Glomerular visceral epithelial cell (primary cell): ENCODE measurements around the gene KIF22.

ENCODE experiments used
- DNase-seq: peaks from one replicate; pipeline ENCODE4 v3.0.0-alpha.2; 2016; ENCODE audit errors: extremely low spot score

KIF22 gene

DNA sequence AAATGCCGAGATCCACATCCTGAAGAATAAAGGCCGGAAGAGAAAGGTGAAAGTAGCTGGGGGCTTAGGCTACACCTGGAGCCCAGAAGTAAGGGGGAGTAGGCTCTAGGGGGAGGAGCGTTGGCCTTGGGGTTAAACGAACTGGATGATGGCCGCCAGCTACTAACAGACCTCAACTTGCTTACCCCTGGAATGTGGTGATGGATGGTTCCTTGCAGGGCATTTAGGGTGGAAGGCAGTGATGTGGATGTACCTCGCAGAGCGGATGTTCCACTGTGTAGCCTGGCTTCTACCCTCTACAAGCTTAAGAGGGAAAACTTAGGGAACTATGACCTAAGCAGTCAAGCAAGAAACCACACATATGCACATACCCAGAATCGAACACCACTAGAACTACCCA lies 13.5 kb downstream of the KIF22 start:
- DNase-seq, result no peak

- DNase-seq, result no peak
Measured at GRCh38 chr16:29804455-29805231, 14.1 kb downstream of the KIF22 start.

GRCh38 chr16:29805232-29806098 lies 14.9 kb downstream of the KIF22 start:
- DNase-seq, result peak; percentile 96

GRCh38 chr16:29806099-29806579 lies 15.6 kb downstream of the KIF22 start, which contains the start of gene MAZ:
Gene MAZ, plus strand, starts transcription at chr16:29806529. Its CDS starts 173 bp downstream, at chr16:29806702.
- DNase-seq, result no peak

DNA sequence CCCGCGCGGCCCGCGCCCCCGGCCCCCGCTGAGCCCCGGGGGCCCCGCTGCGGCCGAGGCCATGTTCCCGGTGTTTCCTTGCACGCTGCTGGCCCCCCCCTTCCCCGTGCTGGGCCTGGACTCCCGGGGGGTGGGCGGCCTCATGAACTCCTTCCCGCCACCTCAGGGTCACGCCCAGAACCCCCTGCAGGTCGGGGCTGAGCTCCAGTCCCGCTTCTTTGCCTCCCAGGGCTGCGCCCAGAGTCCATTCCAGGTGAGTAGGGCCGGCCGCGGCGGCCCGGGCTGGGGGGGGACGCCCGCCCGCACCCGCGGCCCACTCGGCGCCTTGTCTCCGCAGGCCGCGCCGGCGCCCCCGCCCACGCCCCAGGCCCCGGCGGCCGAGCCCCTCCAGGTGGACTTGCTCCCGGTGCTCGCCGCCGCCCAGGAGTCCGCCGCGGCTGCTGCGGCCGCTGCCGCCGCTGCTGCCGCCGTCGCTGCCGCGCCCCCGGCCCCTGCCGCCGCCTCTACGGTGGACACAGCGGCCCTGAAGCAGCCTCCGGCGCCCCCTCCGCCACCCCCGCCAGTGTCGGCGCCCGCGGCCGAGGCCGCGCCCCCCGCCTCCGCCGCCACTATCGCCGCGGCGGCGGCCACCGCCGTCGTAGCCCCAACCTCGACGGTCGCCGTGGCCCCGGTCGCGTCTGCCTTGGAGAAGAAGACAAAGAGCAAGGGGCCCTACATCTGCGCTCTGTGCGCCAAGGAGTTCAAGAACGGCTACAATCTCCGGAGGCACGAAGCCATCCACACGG lies 16.3 kb downstream of the KIF22 start:
- DNase-seq, result peak; percentile 82

- peak; percentile 86 for DNase-seq
Measured at GRCh38 chr16:29807426-29808218, 17.1 kb downstream of the KIF22 start.

- DNase-seq, result no peak
Measured at GRCh38 chr16:29808219-29808900, 17.8 kb downstream of the KIF22 start.

- DNase-seq, result no peak
Measured at GRCh38 chr16:29809031-29809747, 18.6 kb downstream of the KIF22 start.

- DNase-seq, result no peak
Measured at GRCh38 chr16:29809850-29810698, 19.5 kb downstream of the KIF22 start.

GRCh38 chr16:29810699-29811169 lies 20.2 kb downstream of the KIF22 start:
- no peak for DNase-seq

- DNase-seq, result peak; percentile 97
Measured at GRCh38 chr16:29811170-29811895, 20.8 kb downstream of the KIF22 start.

DNA sequence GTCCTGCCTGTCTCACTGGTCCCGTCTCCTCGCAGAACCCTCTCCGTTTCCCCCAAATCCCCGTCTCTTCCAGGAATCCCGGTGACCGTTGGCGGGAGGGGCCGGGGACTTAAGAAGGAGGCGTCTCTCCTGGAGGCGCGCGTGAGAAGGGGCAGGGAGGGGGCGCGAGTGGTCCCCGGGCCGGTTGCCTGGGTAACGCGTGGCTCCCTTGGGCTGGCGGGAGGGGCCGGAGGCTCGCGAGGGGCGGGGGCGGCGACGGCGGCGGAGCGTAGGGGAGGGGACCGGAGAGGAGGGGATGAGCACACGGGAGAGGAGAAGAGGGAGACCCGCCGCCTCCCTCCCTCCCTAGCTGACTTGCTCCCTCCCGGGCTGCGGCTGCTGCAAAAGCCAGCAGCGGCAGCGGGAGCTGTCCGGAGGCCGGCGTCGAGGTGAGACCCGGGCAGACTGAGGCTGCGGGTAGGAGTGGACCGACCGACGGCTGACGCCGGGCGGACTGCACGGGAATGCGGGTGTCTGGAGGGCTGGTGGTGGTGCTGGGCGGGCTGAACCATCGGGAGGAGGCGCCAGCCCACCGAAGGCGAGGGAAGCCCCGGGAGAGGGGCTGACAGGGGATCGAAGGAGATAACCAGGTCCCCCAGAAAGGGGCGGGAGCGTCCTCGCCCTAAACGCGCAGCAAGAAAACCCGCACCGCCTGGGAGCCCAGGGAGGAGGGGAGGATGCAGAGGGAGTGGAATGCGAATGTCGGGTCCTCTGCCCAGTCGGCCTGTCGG lies 21.5 kb downstream of the KIF22 start, which contains the start of gene PRRT2:
Gene PRRT2, plus strand, starts transcription at position 298 of the 770 bp plus-strand sequence. CDS start 862 bp downstream, outside the sequence.
- DNase-seq, result peak; percentile 63

DNA sequence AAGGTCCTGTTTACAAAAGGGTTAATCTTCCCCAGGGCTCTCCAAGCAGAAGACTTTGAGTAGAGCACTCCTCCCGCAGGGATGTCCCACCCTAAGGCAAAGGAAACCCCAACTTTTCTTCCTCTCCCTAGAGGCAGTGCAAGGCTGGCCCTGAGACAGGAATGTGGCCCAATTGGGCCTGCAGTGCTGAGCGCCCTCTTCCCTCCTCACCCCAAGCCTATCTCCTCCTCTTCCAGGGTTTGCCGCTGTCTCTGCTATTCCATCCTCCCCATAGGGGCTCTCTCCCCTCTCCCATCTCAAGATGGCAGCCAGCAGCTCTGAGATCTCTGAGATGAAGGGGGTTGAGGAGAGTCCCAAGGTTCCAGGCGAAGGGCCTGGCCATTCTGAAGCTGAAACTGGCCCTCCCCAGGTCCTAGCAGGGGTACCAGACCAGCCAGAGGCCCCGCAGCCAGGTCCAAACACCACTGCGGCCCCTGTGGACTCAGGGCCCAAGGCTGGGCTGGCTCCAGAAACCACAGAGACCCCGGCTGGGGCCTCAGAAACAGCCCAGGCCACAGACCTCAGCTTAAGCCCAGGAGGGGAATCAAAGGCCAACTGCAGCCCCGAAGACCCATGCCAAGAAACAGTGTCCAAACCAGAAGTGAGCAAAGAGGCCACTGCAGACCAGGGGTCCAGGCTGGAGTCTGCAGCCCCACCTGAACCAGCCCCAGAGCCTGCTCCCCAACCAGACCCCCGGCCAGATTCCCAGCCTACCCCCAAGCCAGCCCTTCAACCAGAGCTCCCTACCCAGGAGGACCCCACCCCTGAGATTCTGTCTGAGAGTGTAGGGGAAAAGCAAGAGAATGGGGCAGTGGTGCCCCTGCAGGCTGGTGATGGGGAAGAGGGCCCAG lies 22.4 kb downstream of the KIF22 start:
- DNase-seq, result no peak

- DNase-seq, result no peak
Measured at GRCh38 chr16:29813644-29814562, 23.4 kb downstream of the KIF22 start.

DNA sequence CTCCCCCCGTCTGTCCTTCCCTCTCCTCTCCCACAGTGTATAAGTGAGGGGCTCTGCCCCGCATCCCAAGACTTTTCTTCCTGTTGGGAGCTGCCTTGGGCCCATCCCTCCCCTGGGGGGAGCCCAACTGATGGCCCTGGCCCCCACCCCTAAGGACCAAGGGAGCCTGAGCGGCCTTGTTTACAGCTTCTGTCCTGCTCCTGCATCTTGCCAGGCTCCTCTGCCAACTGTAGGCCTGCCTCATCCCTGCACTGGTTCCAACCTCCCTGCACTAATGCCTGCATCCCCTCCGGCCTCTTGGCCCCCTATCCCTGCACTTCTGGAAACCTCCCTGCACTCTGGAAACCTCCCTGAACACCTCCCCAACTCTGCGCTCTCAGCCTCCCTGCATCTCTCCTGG lies 24.0 kb downstream of the KIF22 start:
- no peak for DNase-seq
